ENCODE results near the gene PLA2G4A. TPM values are rescaled to one million over a fixed set of nuclear protein-coding genes. Genes with fewer than 3 reads are reported as not detected.
A peak's percentile ranks its signal among the peaks of the same experiment; 100 is the strongest.

Gene PLA2G4A
- 10 to 100 TPM in 3 of 4 donors, 1 to 10 TPM in 1; 8.9 to 12.5 (median 10.6) TPM for polyA plus RNA-seq (ENCODE audit: insufficient read length in 4 of 4)

DNA sequence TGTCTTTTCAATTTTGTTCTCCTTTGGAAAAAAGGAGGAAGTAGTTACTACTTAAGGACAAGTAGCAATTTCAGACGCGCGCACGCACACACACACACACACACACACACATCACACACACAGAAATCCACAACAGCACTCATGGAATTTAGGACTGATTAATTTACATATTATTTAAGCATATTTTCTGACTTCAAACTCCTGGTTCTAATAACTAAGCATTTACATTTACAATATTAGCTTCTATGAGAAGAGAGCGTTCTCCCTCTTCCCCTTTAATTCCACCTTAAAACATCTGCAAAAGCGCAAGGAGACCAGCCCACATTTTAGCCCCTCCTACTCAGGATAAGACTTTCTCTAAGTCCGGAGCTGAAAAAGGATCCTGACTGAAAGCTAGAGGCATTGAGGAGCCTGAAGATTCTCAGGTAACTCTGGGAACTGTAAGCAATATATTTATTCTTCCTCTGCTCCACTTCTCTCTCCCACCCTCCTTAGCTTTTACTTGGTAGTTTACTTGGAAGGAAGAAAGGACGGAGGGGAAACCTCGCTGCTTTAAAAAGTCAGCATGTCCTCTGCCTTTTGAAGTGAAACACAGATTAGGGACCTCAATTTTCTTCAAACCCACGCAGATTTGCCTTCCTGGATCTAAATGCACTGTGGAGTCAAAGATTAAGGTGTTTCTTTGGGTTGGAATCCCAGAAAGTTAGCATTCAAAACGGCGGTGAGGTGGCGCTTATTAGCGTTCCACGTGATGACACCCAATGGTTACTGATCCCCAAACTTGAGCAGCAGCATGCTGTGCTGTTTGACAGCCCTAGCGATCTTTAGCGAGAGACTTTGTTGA is at the start of gene PLA2G4A:
Gene PLA2G4A (plus strand): TSS at position 339 of the 844 bp plus-strand sequence. CDS start 25,406 bp downstream, outside the sequence.
- DNase-seq (ENCODE audit: low read depth in 4 of 4, low spot score in 3 of 4), result peak in 1 of 4 donors; percentile 35

DNA sequence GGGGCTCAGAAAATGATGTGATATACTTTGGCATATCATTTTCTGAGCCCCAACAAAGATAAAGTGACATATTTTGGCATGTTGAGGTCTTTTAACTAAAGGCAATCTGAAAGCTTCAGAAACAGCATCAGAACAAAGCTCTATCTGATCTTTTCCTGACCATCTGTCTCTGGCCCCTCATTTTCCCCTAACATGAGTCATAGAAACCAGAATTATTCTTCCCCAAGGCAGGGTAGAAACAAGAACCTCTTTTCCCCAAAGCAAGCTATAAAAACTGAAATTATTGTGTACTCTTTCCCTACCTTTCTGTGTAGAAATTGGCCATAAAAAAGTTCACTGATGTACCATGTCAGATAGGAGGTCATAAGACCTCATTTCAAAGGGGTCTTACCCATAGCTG is 48.7 kb upstream of the PLA2G4A start:
- DNase-seq (ENCODE audit: low read depth in 4 of 4, low spot score in 3 of 4), result no peak

DNA sequence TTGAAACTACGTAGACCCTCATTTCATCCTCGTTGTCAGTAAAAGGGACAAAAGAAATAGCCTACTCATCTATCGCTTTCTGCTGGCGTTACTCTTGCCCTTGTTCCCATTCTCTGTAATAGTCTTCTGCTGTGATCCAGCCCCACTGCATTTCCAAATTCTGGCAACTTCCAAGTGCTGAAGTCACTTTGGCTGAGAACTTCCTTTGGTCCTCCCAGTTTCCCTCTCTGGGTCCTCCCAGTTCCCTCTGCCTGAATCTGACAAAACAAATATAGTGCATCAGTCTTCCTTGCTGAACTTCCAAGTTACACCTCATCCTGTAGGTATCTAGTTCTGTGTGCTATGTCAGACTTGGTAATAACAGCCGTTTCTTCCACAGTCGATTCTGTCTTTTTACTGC is 47.0 kb upstream of the PLA2G4A start:
- no peak for DNase-seq (ENCODE audit: low read depth in 4 of 4, low spot score in 3 of 4)

DNA sequence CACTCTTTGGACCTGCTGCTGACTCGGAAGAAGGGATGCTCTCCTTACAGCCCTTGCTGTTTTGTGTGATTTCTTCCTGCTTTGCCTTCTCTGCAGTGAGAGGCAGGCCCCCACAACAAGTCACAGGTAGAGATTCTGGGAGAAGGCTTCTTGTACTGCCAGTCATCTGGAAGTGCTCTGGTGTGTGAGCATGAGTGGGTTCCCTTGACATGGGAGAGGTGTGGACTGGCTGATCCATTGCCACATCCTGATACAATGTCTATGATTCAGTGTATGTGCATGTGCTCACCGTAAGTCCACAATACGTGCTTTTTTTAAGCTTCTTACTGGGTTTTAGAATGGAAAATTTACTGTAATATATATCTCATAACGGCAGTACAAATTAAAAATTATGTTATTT is 46.0 kb upstream of the PLA2G4A start:
- DNase-seq (ENCODE audit: low read depth in 4 of 4, low spot score in 3 of 4), result no peak

DNA sequence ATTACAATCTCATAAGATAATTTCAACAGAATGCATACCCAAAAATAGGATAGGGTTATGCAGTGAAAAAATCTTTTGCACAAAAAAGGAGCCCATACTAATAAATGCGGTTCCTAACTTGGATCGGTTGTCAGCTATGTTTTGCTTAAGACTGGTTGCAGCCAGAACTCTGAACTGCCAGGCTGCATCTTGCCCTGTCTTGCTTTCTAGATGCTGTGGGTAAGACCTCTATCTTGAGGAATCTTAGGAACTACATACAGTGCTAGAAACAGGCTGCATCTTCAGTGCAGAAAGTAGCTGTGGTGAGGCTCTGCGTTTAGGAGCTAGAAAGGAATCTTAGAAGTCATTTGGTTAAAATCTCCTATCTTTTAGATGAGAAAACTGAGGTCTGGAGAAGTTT is 45.6 kb upstream of the PLA2G4A start:
- no peak for DNase-seq (ENCODE audit: low read depth in 4 of 4, low spot score in 3 of 4)

DNA sequence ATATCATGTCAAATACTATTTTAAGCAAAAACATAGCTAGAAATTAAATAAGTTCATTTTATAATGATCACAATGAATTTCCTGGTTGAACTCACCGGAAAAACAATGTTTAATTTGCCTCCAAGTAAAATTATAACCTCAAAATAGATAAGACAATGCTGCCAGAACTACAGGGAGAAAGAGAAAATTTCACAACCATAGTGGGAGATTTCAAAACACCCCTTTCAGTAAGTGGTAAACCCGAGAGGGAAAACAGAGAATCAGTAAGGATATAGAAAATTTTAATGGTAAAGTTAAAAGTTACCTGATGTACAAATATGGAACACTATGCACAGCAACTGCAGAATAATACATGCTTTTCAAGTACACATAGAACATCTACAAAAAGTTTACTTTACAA is 43.2 kb upstream of the PLA2G4A start:
- DNase-seq (ENCODE audit: low read depth in 4 of 4, low spot score in 3 of 4), result no peak

DNA sequence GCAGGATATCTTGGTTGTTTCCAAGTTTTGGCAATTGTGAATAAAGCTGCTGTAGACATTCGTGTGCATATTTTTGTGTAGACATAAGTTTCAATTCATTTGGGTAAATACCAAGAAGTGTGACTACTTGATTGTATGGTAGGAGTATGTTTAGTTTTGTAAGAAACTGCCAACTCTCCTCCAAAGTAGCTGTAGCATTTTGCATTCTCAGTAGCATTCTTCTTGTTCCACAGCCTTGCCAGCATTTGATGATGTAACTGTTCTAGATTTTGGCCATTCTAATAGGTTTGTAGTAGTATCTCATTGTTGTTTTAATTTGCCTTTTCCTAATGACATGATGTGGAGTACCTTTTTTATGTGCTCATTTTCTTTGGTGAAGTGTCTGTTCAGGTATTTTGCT is 38.6 kb upstream of the PLA2G4A start:
- no peak for DNase-seq (ENCODE audit: low read depth in 4 of 4, low spot score in 3 of 4)

DNA sequence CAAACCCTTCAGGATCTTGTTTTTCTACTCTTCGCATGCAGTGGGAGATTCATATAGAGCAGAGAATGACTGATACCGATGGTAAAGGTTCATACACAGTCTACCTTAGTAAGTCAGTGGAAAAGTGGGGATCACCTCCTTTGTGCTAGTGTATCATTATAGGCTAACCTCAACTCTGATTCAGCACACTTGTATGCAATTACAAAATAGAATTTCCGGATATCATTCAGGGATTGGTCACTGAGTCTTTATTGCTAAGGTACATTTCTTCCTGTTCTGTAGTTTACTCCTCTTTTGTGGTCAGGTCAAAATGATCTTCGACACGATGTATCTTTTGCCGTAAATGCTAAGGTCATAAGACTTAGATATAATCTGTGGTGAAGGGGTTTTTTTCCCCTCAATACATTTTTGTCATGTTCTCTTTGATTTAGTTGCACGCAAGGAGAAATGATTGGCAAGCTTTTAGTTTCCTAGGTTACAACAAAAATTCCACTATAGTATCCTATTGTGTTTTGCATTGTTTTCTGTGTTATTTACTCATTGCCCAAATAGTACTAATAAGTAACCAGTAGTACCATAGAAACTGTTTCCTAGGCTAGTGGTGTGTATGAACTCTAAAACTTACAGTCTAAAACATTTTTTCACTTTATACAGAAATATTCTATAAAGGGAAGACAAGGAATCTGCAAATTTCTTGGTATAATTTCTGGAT is 35.7 kb upstream of the PLA2G4A start:
- DNase-seq (ENCODE audit: low read depth in 4 of 4, low spot score in 3 of 4), result no peak

DNA sequence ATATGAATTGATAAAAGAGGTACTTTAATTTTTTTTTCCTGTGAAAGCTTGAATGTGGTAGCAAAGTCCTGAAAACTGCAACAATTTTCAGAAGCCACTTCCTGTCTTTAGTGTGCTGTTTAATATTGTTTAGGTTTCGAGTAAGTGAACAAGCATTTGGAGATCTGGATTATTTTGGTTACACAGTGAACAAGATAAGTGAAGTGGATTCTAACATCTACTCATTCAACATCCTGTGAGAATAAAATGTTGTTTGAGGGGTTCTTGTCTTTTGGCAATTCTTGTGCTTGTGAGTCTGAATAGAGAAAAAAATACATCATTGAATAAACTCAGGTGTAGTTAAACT is 35.2 kb upstream of the PLA2G4A start:
- no peak for DNase-seq (ENCODE audit: low read depth in 4 of 4, low spot score in 3 of 4)

DNA sequence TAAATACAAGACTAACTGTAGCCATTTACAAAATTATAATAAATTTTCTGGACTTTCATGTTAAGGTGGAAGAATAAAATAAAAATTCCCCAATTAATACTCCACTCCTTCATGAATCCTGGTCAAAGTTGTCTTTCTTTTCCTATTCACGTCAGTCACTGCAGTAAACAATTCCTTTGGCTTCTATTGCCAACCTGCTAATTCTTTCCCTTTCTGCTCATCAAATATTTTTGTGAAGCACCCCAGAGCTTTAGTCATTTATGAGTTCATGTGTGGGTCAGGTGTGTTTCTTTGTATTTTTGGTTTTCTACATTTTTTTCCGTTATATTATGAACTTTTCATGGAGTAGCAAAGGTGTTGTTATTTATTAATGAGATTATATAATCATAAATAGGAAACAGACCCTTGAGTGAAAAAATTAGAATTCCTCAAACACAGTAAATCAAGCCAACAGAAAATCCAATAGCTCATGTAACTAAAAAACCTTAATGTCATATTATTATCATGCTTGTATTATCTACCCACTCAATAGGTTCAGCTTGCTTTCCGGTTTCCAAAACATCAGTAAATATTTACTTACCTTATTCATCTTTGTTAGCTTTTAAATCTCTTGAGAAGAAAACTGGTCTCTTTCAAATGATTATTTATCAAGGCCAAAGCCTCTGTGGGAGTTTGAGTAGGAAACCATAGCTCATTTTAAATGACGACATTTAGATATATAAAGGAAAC is 29.6 kb upstream of the PLA2G4A start:
- no peak for DNase-seq (ENCODE audit: low read depth in 4 of 4, low spot score in 3 of 4)

DNA sequence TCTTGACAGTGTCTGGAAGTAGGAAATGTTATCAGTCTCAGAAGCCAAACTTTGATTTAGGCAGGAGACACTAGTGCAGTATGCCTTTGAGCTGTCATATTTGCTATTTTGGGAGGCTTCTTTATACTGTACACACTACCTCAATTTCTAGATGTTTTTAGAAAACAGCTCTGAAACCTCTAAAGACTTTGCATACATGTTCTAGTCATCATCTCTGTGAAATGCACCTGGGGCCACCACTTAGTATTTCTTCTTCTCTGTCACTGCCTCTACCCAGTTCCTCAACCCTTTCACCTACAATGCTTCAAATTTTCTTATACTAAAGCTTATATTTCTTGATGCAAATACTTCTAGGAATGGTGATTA is 29.1 kb upstream of the PLA2G4A start:
- DNase-seq (ENCODE audit: low read depth in 4 of 4, low spot score in 3 of 4), result no peak

DNA sequence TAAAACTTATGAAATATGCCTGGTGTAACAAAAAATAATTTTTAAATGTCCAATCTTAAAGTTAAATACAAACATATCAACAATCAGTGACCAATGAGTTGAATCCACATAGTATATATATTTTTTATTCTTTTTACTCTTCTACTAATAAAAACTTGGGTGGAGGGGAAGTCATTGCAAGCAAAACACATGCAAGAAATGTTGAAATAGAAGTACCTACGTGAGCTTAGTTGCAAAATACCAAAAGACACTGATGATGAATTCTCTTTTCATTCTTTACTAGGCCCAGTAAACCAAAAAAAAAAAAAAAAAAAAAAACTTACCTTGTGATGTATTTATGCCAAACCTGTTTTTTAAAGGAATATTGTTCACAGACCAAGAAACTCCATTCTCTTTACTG is 26.4 kb upstream of the PLA2G4A start:
- no peak for DNase-seq (ENCODE audit: low read depth in 4 of 4, low spot score in 3 of 4)

DNA sequence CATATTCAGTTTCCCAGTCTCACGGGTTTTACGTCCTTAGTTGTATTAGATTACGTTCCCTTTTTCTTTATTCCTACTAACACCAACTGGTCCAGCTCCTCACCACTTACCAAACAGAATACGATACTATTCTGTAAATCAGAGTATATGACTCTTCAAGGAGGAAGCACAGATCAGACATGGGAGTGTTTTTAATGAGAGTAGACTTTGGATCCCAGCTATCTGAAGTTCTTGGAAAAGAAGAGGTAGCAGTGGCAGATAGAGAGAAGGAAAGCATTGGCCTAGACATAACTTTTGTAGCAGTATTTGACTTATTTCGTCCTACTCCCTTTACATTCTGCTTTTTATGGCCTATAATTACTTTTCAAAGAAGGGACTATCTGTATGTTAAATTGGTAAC is 24.1 kb upstream of the PLA2G4A start:
- no peak for DNase-seq (ENCODE audit: low read depth in 4 of 4, low spot score in 3 of 4)

DNA sequence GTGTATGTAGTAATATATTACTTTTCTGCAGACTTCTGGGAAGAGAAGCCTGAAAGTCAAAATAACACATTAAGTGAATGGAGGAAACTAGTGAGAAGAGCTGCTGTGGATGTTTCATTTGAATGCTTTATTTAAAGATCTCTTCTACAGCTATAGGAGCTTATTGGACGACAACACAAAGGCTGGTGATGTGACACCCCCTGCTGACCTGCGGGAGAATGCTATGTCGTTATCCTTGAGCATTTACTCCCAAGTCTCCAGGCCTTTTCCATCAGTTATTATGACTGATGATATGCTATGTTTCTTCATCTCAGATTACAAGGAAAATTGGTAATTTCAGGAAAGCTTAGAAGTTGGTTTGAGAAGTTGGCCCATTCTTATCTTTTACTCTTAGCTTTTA is 22.3 kb upstream of the PLA2G4A start:
- DNase-seq (ENCODE audit: low read depth in 4 of 4, low spot score in 3 of 4), result no peak

DNA sequence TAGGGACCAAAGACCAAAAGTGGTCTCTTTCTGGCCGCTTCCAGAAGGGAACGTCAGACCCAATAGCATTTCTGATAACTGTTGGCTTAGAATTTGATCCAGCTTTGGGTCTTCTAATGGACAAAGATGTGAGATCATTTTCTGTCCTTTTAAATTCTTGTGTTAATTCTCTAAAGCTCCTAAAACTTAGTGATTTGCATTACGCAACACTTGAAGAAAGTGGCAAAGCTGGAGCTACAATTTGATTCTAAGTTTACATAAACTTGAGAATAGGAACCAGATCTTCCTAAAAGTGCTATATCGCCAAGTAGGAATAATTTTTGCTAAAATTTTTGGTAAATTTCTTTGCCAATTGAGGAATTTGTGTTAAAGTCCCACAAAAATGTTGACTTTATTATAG is 21.6 kb upstream of the PLA2G4A start:
- DNase-seq (ENCODE audit: low read depth in 4 of 4, low spot score in 3 of 4), result no peak

DNA sequence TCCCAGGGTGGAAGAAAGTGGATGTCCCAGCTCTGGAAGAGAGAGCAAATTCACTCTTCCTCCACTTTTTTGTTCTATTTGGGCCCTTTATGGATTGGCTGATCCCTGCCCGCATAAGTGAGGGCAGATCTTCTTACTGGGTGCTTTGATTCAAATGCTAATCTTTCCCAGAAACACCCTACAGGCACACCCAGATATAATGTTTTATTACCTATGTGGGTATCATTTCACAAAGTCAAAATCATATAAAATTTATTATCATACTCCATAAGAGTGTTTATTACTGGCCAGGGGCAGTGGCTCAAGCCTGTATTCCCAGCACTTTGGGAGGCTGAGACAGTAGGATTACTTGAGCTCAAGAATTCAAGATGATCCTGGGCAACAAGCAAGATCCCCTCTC is 16.9 kb upstream of the PLA2G4A start:
- DNase-seq (ENCODE audit: low read depth in 4 of 4, low spot score in 3 of 4), result no peak

DNA sequence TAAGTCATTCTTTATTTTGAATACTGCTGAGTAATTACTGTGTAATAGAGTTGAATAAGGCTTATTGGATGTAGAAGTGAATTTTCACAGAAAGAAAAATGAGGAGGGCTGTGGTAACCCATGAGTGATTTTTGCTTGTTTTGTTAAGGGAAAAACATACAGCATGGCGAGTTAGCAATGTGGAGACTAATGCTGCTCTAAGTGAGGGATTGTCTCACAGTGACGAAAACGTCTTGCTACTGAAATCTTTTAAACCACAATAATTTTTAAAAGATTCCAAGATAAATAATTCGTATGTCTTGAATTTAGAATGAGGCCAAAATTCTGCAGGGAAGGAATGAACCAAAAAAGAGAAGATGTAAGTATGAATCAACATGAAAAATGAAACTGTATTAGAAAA is 16.2 kb upstream of the PLA2G4A start:
- no peak for DNase-seq (ENCODE audit: low read depth in 4 of 4, low spot score in 3 of 4)

DNA sequence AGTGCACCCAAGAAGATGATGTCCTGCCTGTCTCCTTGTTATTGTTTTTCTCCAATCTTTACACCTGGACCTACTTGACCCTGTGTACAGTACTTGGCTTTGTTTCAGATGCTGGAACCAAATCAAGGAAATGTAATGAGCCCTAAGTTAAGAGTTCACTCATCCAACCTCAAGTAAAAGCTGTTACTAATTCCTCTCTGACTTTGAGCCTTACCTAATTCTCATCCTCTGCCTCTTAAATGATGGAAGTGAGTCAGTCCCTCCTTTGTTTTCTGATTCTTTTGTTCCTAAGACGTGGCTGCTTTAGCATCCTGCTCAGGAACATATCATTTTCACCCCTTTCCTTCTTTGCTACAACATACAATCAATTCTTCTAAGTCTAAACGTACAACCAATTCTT is 15.3 kb upstream of the PLA2G4A start:
- DNase-seq (ENCODE audit: low read depth in 4 of 4, low spot score in 3 of 4), result no peak

DNA sequence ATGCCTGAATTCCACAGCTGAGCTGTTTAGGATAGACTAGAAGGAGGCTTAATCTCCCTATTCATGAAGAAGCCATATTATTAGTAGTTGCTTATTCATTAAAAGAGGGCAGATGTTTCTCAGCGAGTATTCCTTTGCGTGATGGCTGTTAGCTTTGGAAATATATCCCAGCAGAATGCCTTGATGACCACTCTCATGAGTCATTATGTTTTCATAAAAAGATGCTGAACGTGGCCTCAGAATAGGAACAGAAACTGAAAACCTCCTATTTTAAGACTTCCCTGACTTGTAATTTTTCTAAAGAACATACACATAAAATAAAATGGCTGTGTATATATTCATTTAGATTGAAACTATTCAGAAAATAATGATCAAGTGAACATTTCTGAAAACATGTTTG is 9.6 kb upstream of the PLA2G4A start:
- no peak for DNase-seq (ENCODE audit: low read depth in 4 of 4, low spot score in 3 of 4)

DNA sequence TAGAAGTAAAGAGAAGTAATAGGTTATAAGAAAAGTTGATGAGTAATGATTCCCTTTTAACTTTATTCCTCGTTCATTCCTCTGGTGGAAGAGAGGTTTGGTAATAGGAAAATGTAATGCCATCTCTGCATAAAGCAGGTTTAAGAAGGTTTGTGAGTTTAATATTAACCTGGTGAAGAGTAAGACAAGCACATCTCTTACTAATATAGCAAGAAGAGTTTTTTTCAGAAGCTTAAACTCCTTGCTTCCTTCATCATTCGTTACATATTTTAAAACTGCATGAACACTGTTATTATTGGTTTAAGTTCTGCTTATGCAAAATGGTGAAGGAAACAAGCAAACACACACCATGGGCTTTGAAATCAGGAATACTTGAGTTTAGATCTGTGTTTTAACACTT is 9.2 kb upstream of the PLA2G4A start:
- DNase-seq (ENCODE audit: low read depth in 4 of 4, low spot score in 3 of 4), result no peak
